Stimulated activated memory B cell treated with anti-CD40 and anti-IgM and Interleukin-4, amounts not matched to agents 10 μg/mL and 1 μg/mL and 100 μg/mL, for 72 hours (primary cell): ENCODE measurements around the gene SSR1.
A peak's percentile ranks its signal among the peaks of the same experiment; 100 is the strongest.
"Not testable (repeated sequence)": the region's sequence is repeated elsewhere in the genome, so short reads cannot be mapped to it uniquely, and the experiment has no call there.

Experiments used
- ATAC-seq: fragments of 150-1000 bp; cut with Tn5 transposase; 2 replicates; pipeline ENCODE4 v1.10.0; 2021
- H3K27ac Mint-ChIP-seq: one replicate; pipeline ENCODE4 v1.8.0; 2022; ENCODE audit warnings: mild to moderate bottlenecking, mixed read lengths
- H3K27me3 Mint-ChIP-seq: one replicate; pipeline ENCODE4 v1.8.0; 2022; ENCODE audit warnings: mixed read lengths
- H3K36me3 Mint-ChIP-seq: one replicate; pipeline ENCODE4 v1.8.0; 2022; ENCODE audit warnings: mixed read lengths
- H3K4me1 Mint-ChIP-seq: one replicate; pipeline ENCODE4 v1.8.0; 2022; ENCODE audit warnings: mixed read lengths
- H3K4me3 Mint-ChIP-seq: one replicate; pipeline ENCODE4 v1.8.0; 2022; ENCODE audit warnings: mild to moderate bottlenecking, moderate library complexity, mixed read lengths
- H3K9me3 Mint-ChIP-seq: one replicate; pipeline ENCODE4 v1.8.0; 2022; ENCODE audit warnings: mixed read lengths

SSR1 gene

GRCh38 chr6:7270320-7271204 is 42.4 kb downstream of the SSR1 start:
- H3K4me1 Mint-ChIP-seq, result peaks cover under 1% of the 10 kb centered on the region
- ATAC-seq, result no peak
- H3K27me3 Mint-ChIP-seq, result peaks cover 37% of the 10 kb centered on the region
- peaks cover 5% of the 10 kb centered on the region for H3K36me3 Mint-ChIP-seq
- no peak overlapping the region for H3K4me3 Mint-ChIP-seq
- H3K9me3 Mint-ChIP-seq, result no peaks in the 10 kb centered on the region
- no peak overlapping the region for H3K27ac Mint-ChIP-seq

- ATAC-seq, result no peak
- Mint-ChIP-seq H3K4me3 (no peak overlapping the region), H3K27ac (no peak overlapping the region), H3K4me1 (no peaks in the 10 kb centered on the region), H3K36me3 (peaks cover 5% of the 10 kb centered on the region), H3K27me3 (peaks cover 37% of the 10 kb centered on the region), H3K9me3 (no peaks in the 10 kb centered on the region)
Measured at GRCh38 chr6:7269816-7270215, 43.2 kb downstream of the SSR1 start.

GRCh38 chr6:7268816-7269555 is 44.0 kb downstream of the SSR1 start:
- peaks cover 5% of the 10 kb centered on the region for H3K36me3 Mint-ChIP-seq
- no peak overlapping the region for H3K27ac Mint-ChIP-seq
- no peak overlapping the region for H3K4me3 Mint-ChIP-seq

DNA sequence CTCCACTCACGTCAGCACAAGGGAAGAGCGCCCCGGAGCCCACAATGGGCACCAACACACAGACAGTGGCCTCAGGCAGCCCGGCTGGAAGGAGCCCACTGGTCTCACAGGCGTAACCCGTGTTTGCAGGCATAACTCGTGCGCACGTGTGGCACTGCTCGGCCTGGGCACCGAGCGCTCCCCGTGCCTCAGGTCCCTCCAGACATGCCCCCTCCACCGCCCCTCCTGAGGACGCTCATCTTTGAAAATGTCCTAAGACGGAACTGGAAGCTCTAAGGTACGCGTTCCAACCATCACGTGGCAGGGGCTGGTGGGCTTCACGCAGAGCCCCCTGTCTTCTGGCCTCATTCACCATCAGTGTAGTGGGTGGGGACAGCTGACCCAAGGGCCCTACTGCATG is 44.6 kb downstream of the SSR1 start:
- Mint-ChIP-seq H3K36me3 (peaks cover 5% of the 10 kb centered on the region), H3K4me1 (no peaks in the 10 kb centered on the region), H3K4me3 (no peak overlapping the region), H3K9me3 (no peaks in the 10 kb centered on the region), H3K27me3 (peaks cover 31% of the 10 kb centered on the region), H3K27ac (no peak overlapping the region)
- ATAC-seq, result no peak

More at GRCh38 chr6:7268816-7269555, 44.0 kb downstream of the SSR1 start:
- no peaks in the 10 kb centered on the region for H3K9me3 Mint-ChIP-seq
- no peak for ATAC-seq
- H3K4me1 Mint-ChIP-seq, result no peaks in the 10 kb centered on the region
- peaks cover 37% of the 10 kb centered on the region for H3K27me3 Mint-ChIP-seq

DNA sequence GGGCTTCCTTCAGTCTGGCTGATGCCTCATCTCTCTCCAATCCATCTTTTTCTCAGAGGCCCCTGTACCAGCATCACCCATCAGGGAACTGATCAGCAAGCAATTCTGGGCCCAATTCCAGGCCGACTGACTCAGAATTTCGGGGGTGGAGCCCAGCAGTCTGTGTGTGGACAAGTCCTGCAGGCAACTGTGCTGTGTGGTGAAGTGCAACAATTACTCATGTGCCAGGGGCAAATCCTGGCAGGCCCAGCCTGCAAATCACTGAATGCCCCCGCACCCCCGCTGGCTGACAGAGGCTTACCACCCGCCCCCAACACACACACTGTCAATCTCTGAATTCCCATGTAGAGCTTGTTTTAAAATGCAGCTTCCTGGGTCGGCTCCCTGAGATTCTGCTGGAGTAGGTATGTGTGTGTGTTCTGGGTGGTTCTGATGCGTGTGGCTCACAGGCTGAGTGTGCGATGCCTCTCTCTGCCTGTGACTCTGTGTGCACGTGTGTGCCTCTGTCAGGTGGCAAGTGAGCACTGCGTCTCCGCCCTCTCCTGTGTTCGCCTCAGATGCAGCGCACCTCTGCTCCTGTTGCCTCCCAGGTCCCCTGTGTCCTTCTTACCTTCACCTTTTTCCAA is 45.4 kb downstream of the SSR1 start:
- Mint-ChIP-seq H3K27me3 (peaks cover 29% of the 10 kb centered on the region), H3K27ac (no peak overlapping the region), H3K36me3 (peaks cover 5% of the 10 kb centered on the region), H3K4me3 (no peak overlapping the region), H3K4me1 (no peaks in the 10 kb centered on the region), H3K9me3 (no peaks in the 10 kb centered on the region)
- no peak for ATAC-seq

GRCh38 chr6:7267071-7267465 is 45.9 kb downstream of the SSR1 start:
- Mint-ChIP-seq H3K4me1 (peaks cover 5% of the 10 kb centered on the region), H3K4me3 (no peak overlapping the region), H3K9me3 (no peaks in the 10 kb centered on the region), H3K27ac (no peak overlapping the region), H3K27me3 (peaks cover 29% of the 10 kb centered on the region), H3K36me3 (peaks cover 5% of the 10 kb centered on the region)
- ATAC-seq, result no peak

- not testable (repeated sequence) for H3K9me3 Mint-ChIP-seq, H3K27ac Mint-ChIP-seq, H3K4me3 Mint-ChIP-seq, ATAC-seq, H3K36me3 Mint-ChIP-seq
- H3K4me1 Mint-ChIP-seq, result peaks cover 22% of the 10 kb centered on the region
- peaks cover 17% of the 10 kb centered on the region for H3K27me3 Mint-ChIP-seq
Measured at GRCh38 chr6:7265385-7265726, 47.6 kb downstream of the SSR1 start.

GRCh38 chr6:7264686-7265384 is 48.2 kb downstream of the SSR1 start:
- no peak for ATAC-seq
- no peak overlapping the region for H3K4me3 Mint-ChIP-seq
- H3K27ac Mint-ChIP-seq, result no peak overlapping the region
- H3K9me3 Mint-ChIP-seq, result no peaks in the 10 kb centered on the region
- H3K27me3 Mint-ChIP-seq, result peaks cover 12% of the 10 kb centered on the region
- H3K36me3 Mint-ChIP-seq, result peaks cover 5% of the 10 kb centered on the region
- peaks cover 24% of the 10 kb centered on the region for H3K4me1 Mint-ChIP-seq

DNA sequence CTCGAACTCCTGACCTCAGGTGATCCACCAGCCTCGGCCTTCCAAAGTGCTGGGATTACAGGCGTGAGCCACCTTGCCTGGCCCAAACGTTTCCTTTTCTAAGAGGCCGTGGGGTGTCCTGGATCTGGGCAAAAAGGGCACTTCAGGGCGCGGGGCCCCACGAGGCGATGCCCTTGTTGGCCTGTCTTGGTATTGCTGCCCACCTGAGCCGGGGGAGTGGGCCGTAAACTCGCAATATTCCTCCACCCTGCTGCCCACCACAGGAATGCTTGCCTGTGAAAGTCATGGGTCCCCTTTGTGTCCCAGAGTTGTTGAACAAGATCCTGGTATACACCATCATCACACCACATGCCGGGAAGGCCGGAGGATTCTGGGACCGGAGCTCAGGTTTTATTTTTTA is 49.0 kb downstream of the SSR1 start:
- peaks cover 5% of the 10 kb centered on the region for H3K36me3 Mint-ChIP-seq
- peaks cover 24% of the 10 kb centered on the region for H3K4me1 Mint-ChIP-seq
- no peak overlapping the region for H3K27ac Mint-ChIP-seq
- peaks cover 4% of the 10 kb centered on the region for H3K27me3 Mint-ChIP-seq
- no peak overlapping the region for H3K4me3 Mint-ChIP-seq
- no peaks in the 10 kb centered on the region for H3K9me3 Mint-ChIP-seq
- no peak for ATAC-seq

DNA sequence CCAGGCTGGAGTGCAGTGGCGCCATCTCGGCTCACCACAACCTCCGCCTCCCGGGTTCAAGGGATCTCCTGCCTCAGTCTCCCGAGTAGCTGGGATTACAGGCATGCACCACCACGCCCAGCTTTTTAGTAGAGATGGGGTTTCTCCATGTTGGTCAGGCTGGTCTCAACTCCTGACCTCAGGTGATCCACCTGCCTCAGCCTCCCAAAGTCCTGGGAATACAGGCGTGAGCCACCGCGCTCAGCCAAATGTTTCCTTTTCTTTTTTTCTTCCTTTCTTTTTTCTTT is 49.5 kb downstream of the SSR1 start:
- not testable (repeated sequence) for H3K4me3 Mint-ChIP-seq, H3K9me3 Mint-ChIP-seq, ATAC-seq, H3K36me3 Mint-ChIP-seq, H3K27ac Mint-ChIP-seq, H3K27me3 Mint-ChIP-seq
- peaks cover 24% of the 10 kb centered on the region for H3K4me1 Mint-ChIP-seq

- Mint-ChIP-seq H3K36me3 (peaks cover 5% of the 10 kb centered on the region), H3K4me1 (peaks cover 24% of the 10 kb centered on the region), H3K9me3 (no peaks in the 10 kb centered on the region), H3K27me3 (no peaks in the 10 kb centered on the region), H3K4me3 (peak overlapping the region; percentile 95), H3K27ac (no peak overlapping the region)
- no peak for ATAC-seq
Measured at GRCh38 chr6:7262746-7263518, 50.1 kb downstream of the SSR1 start.

GRCh38 chr6:7261852-7262461 is 51.0 kb downstream of the SSR1 start:
- Mint-ChIP-seq H3K27ac (peak overlapping the region; percentile 63), H3K27me3 (no peaks in the 10 kb centered on the region), H3K36me3 (no peaks in the 10 kb centered on the region), H3K9me3 (no peaks in the 10 kb centered on the region), H3K4me1 (peaks cover 24% of the 10 kb centered on the region), H3K4me3 (peak overlapping the region; percentile 95)
- ATAC-seq, result no peak

DNA sequence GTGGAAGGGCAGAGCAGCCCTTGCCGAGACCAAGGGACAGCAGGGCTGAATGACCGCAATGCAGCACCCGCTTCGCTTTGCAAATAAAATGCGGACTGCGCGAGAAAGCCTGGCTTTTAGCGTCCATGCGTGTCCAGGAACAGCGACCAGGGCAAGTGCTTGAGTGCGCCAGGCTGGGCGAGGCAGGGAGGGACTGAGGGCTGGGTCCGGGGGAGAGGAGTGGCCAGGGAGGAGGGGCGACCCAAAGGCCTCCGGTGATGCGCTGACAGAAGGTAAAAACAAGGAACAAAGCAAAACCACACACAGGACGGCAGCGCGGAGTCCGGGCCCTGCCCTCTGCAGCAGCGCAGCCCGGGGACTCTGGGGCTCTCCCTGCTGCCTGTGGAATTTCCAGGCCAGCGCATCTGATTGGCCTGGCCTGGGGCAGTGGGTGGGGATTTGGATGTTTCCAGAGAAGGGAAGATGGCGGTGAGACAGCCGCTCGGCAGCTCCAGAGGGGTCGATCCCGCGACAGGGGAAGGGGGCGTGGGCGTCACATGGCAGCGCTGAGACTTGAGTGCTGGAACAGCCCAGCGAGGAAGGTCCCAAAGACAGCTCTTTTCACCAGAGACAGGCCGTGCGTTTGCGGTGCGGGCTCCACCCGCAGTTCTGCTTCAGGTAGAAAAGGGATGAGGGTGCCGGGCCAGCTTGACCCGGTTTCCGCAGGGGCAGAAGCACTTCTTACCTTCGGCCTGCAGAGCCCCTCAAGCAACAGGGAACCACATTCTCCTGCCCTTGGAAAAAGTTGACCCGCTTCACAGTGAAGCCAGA is 51.8 kb downstream of the SSR1 start:
- H3K27ac Mint-ChIP-seq, result peak overlapping the region; percentile 63
- H3K36me3 Mint-ChIP-seq, result no peaks in the 10 kb centered on the region
- H3K9me3 Mint-ChIP-seq, result no peaks in the 10 kb centered on the region
- H3K4me1 Mint-ChIP-seq, result peaks cover 24% of the 10 kb centered on the region
- ATAC-seq, result peak; percentile 88
- no peaks in the 10 kb centered on the region for H3K27me3 Mint-ChIP-seq
- peak overlapping the region; percentile 95 for H3K4me3 Mint-ChIP-seq
